HG03139 (cell line): Measurements from ENCODE around the gene LRRC25.

ENCODE experiments used
- ATAC-seq: cut with Tn5 transposase; IDR thresholded peaks from one replicate; pipeline ENCODE4 v1.9.1; 2021; ENCODE audit not compliant: unreplicated experiment

Gene LRRC25

DNA sequence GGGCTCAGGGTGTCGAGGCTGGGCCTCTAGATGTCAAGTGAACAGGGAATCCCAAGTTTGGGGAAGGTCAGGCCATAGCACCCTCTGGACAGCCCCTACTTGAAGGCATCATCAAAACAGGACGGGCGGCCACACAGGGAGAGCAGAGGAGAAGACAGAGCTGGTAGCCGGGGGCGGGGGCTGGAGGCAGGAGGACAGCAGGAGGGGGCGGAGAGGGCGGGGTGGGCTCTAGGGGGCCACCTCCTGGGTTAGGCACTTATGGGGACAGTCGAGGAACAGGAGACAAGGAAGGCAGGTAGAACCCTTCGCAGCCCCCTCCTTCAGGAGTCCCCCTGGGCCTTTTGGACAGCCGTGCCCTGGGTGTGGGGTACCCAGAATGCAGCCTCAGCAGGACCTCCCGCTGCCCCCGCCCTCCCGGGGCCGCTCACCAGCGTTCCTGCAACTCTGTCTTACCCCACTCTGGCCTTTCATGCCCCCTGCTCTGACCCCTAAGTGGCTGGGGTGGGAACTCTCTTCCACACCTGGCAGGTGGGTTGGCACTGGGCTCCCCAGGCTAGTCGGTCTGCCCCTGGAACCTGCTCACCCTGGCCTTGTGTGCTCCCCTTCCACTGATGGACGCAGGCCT, 27.6 kb upstream of the LRRC25 start:
- no peak for ATAC-seq

GRCh38 chr19:18424122-18424889, 26.9 kb upstream of the LRRC25 start:
- ATAC-seq: no peak

DNA sequence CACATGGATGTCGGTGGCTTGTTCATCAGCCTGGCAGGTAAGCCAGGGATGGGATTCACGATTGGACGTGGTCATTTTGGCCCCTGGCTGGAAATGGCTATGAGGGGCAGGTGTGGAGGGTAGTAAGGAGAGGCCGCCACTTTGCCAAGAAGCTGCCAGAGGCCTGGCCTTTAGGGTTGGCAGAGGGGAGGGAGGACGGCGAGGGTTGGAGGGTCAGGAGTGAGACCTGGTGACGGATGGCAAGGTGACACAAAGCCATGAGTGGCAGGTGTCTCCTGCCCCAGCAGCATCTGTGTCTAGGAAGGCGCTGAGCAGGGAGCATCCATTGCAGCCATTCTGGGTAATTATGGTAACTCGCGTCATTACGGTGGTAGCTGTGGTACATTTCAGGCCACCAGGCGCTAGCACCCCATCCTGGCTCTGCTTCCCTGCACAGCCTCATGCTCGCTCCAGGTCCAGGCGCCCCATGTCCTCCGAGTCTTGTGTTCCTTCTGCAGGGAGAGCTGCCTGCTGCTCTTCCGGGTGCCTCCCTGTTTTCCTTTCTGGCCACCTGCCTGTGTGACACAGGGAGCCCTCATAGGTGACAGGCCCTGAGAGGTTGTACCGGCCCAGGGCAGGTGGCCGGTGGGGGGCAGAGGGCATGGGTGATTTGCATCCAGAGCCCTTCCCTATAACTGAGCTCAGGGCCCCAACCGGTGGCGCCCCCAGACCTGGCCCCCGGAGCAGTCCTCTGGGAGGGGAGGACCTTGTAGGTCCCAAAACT, 26.0 kb upstream of the LRRC25 start:
- ATAC-seq: no peak

GRCh38 chr19:18422530-18423191, 25.2 kb upstream of the LRRC25 start:
- no peak for ATAC-seq

- no peak for ATAC-seq
These were observed 24.0 kb upstream of the LRRC25 start for GRCh38 chr19:18421371-18421959.

DNA sequence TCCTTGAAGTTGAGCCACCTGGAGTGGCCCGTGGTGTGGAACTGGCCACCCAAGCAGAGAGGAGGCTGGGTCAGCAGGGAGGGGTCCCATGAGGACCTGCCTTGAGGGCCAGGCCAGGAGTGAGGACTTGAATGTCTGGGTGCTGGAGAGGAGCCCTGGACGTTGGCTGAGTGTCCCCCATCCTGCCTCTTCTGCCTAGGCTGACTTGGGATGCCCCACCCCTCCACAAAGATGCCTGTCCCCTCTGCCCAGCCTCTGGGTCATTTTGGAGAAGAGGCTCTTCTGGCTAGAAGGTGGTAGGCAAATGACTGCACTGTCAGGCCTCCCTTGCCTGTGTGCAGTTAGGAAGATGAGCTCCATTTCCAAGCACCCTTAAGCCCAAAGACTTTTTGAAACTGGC, 23.5 kb upstream of the LRRC25 start:
- ATAC-seq: no peak

- no peak for ATAC-seq
These were observed 22.5 kb upstream of the LRRC25 start for GRCh38 chr19:18419699-18420460.

GRCh38 chr19:18419195-18419698, 21.8 kb upstream of the LRRC25 start, which contains the start of gene SSBP4:
Gene SSBP4 (plus strand): TSS chr19:18419398. CDS start chr19:18419649, 251 bp downstream.
- ATAC-seq: no peak

GRCh38 chr19:18418483-18419194, 21.2 kb upstream of the LRRC25 start:
- ATAC-seq: no peak

DNA sequence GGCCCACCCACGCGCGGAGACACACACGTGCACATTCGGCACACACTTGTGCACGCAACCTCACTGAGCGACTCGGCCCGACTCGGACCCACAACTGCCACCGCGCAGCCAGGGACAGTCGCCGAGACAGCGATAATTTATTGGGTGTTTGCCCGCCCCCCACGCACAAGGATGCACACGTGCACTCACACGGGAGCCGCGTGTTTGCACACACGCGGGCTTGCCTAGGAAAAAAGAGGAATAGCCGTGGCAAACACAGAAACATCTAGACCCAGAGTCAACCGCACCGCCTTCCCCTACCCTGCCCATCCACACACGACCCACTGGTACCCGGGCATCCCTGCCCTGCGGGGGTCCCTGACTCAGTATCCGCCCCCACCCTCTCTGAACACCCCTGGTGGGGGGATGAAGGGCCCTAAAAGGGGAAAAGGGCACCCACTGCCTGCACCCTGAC, 20.6 kb upstream of the LRRC25 start:
- no peak for ATAC-seq

- ATAC-seq: no peak
These were observed 20.0 kb upstream of the LRRC25 start for GRCh38 chr19:18417250-18418028.

- ATAC-seq: no peak
These were observed 19.4 kb upstream of the LRRC25 start for GRCh38 chr19:18416778-18417249.

- no peak for ATAC-seq
These were observed 17.9 kb upstream of the LRRC25 start for GRCh38 chr19:18415178-18415867.

GRCh38 chr19:18414504-18415177, 17.2 kb upstream of the LRRC25 start:
- no peak for ATAC-seq

GRCh38 chr19:18412610-18413239, 15.3 kb upstream of the LRRC25 start:
- no peak for ATAC-seq

- peak; percentile 74 for ATAC-seq
These were observed 10.6 kb upstream of the LRRC25 start for GRCh38 chr19:18408053-18408476.

GRCh38 chr19:18406749-18407148, 9.3 kb upstream of the LRRC25 start:
- no peak for ATAC-seq
